NCI-H146 treated with DMSO at 0.1 percent for 48 hours (cell line): ENCODE measurements around the gene KRT36.

Experiments used
- DNase-seq: peaks from one replicate; lab custom pipeline; 2025; ENCODE audit not compliant: unreplicated experiment; lab: John Stamatoyannopoulos, UW

Gene KRT36

GRCh38 chr17:41522301-41523224, 32.9 kb upstream of the KRT36 start:
- no peak for DNase-seq

GRCh38 chr17:41521574-41522261, 32.0 kb upstream of the KRT36 start:
- DNase-seq = no peak

- DNase-seq = peak; percentile 74
Observed at GRCh38 chr17:41520821-41521521, 31.3 kb upstream of the KRT36 start.

- peak; percentile 63 for DNase-seq
Observed at GRCh38 chr17:41519501-41520224, 30.0 kb upstream of the KRT36 start.

- peak; percentile 65 for DNase-seq
Observed at GRCh38 chr17:41518789-41519449, 29.2 kb upstream of the KRT36 start, which contains the start of gene KRT15. TSS of gene KRT15 (minus strand) at chr17:41518890. CDS start at chr17:41518827, 63 bp downstream.

GRCh38 chr17:41518031-41518430, 28.3 kb upstream of the KRT36 start:
- peak; percentile 6 for DNase-seq

- no peak for DNase-seq
Observed at GRCh38 chr17:41516830-41517283, 27.1 kb upstream of the KRT36 start.

GRCh38 chr17:41516147-41516829, 26.6 kb upstream of the KRT36 start:
- no peak for DNase-seq

GRCh38 chr17:41513168-41513547, 23.4 kb upstream of the KRT36 start:
- DNase-seq = peak; percentile 69

GRCh38 chr17:41512546-41513167, 22.9 kb upstream of the KRT36 start:
- DNase-seq = no peak

- DNase-seq = no peak
Observed at GRCh38 chr17:41511716-41512115, 22.0 kb upstream of the KRT36 start.

GRCh38 chr17:41511116-41511515, 21.4 kb upstream of the KRT36 start:
- DNase-seq = peak; percentile 9

GRCh38 chr17:41510251-41511065, 20.7 kb upstream of the KRT36 start:
- DNase-seq = peak; percentile 8

- DNase-seq = no peak
Observed at GRCh38 chr17:41507315-41507880, 17.7 kb upstream of the KRT36 start.

- no peak for DNase-seq
Observed at GRCh38 chr17:41505809-41506767, 16.4 kb upstream of the KRT36 start.

GRCh38 chr17:41505007-41505808, 15.5 kb upstream of the KRT36 start, which contains the start of gene KRT13:
TSS of gene KRT13 (minus strand) at chr17:41505612. CDS start at chr17:41505550, 62 bp downstream.
- no peak for DNase-seq
